Measurements from ENCODE around the gene ZNF320. TPM values are rescaled to one million over a fixed set of nuclear protein-coding genes. Genes with fewer than 3 reads are reported as not detected.

The ZNF320 gene
- total RNA-seq, 1 donor from 2014 or later = 31.6 TPM

DNA sequence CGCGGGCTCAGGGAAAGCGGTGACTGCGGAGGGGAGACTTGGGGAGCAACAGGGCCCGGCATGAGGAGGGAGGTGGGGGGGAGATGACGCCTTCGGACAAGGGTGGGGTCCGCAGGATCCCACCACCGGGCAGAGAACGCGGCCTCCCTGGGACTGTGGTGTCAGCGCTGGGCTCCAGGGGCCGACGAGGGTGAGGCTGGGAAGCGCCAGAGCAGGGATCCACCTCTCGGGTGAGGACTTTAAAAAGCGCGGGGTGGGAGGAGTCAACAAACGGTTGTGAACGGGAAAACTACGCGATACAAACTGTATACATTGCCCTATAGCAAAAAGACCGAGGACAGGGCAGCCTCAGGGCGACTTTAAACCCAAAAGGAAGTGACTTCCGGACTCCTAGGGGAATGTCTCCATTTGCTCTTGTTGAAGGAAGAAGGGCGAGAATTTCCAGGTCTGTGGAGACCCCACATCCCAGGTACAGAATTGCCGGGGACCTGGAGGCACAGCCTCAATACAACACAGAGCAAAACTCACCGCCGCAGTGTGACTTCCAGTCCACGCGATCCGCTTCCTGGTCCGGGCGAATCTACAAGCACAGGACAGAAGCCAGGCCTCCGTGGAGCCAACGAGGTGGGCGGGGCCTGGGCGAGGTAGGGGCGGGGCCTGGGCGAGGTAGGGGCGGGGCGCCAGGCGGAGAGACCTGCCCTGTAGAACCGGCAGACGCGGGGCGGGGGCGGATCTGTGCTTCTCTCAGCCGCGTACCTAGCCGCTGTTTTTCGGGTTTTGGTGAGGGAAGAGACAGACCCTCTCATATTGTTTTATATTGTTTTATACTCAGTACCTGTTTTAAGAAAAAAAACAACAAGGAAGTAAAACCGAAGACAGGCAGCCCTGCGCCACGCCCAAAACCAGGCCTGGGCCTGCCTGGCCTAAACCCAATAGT is 25.7 kb upstream of the ZNF320 start, which contains the start of gene ZNF888:
Gene ZNF888 (minus strand): TSS at position 588 of the 937 bp plus-strand sequence. CDS start 5,555 bp downstream, outside the sequence.
- DNase-seq (ENCODE audit: low read depth) = peak; percentile 52
- Histone ChIP-seq H3K4me2 (ENCODE audit: low read length) (peak within 1 kb of the TSS; percentile 98), H3K9me3 (ENCODE audit: insufficient read depth, low read depth, low read length) (no peaks in the 10 kb centered on the region), H3K27me3 (ENCODE audit: insufficient read depth, low read length) (no peaks in the 10 kb centered on the region), H3K36me3 (ENCODE audit: insufficient read depth, low read length) (no peaks in the 10 kb centered on the region), H2AFZ (ENCODE audit: low read depth, low read length) (peak within 1 kb of the TSS; percentile 96), H3K79me2 (ENCODE audit: insufficient read depth, low read length) (no peaks in the 10 kb centered on the region), H4K20me1 (ENCODE audit: insufficient read depth, low read length) (no peaks in the 10 kb centered on the region), H3K27ac (ENCODE audit: low read depth, low read length) (peak within 1 kb of the TSS; percentile 37), H3K4me3 (ENCODE audit: insufficient read depth, low read depth, low read length) (peak within 1 kb of the TSS; percentile 73), H3K4me1 (ENCODE audit: insufficient read depth, low read length) (no peaks in the 10 kb centered on the region), H3K9ac (ENCODE audit: low read length) (peak within 1 kb of the TSS; percentile 84)
- Mint-ChIP-seq H3K27ac (ENCODE audit: unreplicated experiment) (peak within 1 kb of the TSS; percentile 94), H3K9me3 (ENCODE audit: unreplicated experiment) (peaks cover 2% of the 10 kb centered on the region), H3K27me3 (ENCODE audit: low read depth, unreplicated experiment) (no peaks in the 10 kb centered on the region), H3K36me3 (ENCODE audit: low read depth, unreplicated experiment) (peaks cover 11% of the 10 kb centered on the region), H3K4me3 (ENCODE audit: unreplicated experiment) (peak within 1 kb of the TSS; percentile 93), H3K4me1 (ENCODE audit: low read depth, unreplicated experiment) (peaks cover 21% of the 10 kb centered on the region)
- TF ChIP-seq EZH2 (IDR thresholded peaks at IDR 0.05; ENCODE audit: insufficient read depth, low read length) = no peak
- TF ChIP-seq, protein P1, sequence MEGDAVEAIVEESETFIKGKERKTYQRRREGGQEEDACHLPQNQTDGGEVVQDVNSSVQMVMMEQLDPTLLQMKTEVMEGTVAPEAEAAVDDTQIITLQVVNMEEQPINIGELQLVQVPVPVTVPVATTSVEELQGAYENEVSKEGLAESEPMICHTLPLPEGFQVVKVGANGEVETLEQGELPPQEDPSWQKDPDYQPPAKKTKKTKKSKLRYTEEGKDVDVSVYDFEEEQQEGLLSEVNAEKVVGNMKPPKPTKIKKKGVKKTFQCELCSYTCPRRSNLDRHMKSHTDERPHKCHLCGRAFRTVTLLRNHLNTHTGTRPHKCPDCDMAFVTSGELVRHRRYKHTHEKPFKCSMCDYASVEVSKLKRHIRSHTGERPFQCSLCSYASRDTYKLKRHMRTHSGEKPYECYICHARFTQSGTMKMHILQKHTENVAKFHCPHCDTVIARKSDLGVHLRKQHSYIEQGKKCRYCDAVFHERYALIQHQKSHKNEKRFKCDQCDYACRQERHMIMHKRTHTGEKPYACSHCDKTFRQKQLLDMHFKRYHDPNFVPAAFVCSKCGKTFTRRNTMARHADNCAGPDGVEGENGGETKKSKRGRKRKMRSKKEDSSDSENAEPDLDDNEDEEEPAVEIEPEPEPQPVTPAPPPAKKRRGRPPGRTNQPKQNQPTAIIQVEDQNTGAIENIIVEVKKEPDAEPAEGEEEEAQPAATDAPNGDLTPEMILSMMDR (IDR thresholded peaks at IDR 0.05; ENCODE audit: insufficient read depth, low read depth, low read length) = no peak
- no peak for FAIRE-seq

DNA sequence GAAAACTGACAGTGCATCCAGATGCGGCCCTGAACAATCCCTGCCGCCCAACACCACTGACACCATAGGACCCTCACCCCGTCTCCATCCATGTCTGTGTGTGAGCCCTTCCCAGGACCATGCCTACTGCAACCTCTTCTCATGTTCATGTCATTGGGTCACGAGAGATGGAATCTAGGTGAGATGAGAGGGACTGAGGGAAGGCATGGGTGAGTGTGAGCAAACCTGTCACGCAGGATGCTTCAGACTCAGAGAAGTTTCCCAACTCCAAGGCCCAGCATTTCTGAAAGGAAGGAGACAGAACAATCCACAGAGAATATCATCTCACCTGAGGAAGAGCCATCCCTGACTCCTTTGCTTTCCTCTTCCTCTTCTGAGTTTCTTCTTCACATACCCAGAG is 20.1 kb upstream of the ZNF320 start:
- H3K9me3 Mint-ChIP-seq (ENCODE audit: unreplicated experiment) = no peaks in the 10 kb centered on the region
- H2AFZ ChIP-seq (ENCODE audit: low read depth, low read length) = no peak overlapping the region
- no peaks in the 10 kb centered on the region for H3K79me2 ChIP-seq (ENCODE audit: insufficient read depth, low read length)
- no peaks in the 10 kb centered on the region for H3K27me3 ChIP-seq (ENCODE audit: insufficient read depth, low read length)
- no peaks in the 10 kb centered on the region for H3K27me3 Mint-ChIP-seq (ENCODE audit: low read depth, unreplicated experiment)
- no peak overlapping the region for H3K4me3 Mint-ChIP-seq (ENCODE audit: unreplicated experiment)
- no peak for FAIRE-seq
- no peak for TF ChIP-seq EZH2 (IDR thresholded peaks at IDR 0.05; ENCODE audit: insufficient read depth, low read length)
- TF ChIP-seq, protein P1 (IDR thresholded peaks at IDR 0.05; ENCODE audit: insufficient read depth, low read depth, low read length) = no peak
- H3K4me1 ChIP-seq (ENCODE audit: insufficient read depth, low read length) = no peaks in the 10 kb centered on the region
- no peak overlapping the region for H3K4me3 ChIP-seq (ENCODE audit: insufficient read depth, low read depth, low read length)
- peaks cover 22% of the 10 kb centered on the region for H3K36me3 Mint-ChIP-seq (ENCODE audit: low read depth, unreplicated experiment)
- H3K4me1 Mint-ChIP-seq (ENCODE audit: low read depth, unreplicated experiment) = peaks cover 8% of the 10 kb centered on the region
- H4K20me1 ChIP-seq (ENCODE audit: insufficient read depth, low read length) = no peaks in the 10 kb centered on the region
- no peaks in the 10 kb centered on the region for H3K36me3 ChIP-seq (ENCODE audit: insufficient read depth, low read length)
- no peak overlapping the region for H3K9ac ChIP-seq (ENCODE audit: low read length)
- H3K4me2 ChIP-seq (ENCODE audit: low read length) = no peak overlapping the region
- no peak overlapping the region for H3K27ac Mint-ChIP-seq (ENCODE audit: unreplicated experiment)
- H3K9me3 ChIP-seq (ENCODE audit: insufficient read depth, low read depth, low read length) = no peaks in the 10 kb centered on the region
- no peak for DNase-seq (ENCODE audit: low read depth)
- no peak overlapping the region for H3K27ac ChIP-seq (ENCODE audit: low read depth, low read length)
